SK-N-SH (cell line): ENCODE data around the gene TSPAN3. TPM values are rescaled to one million over a fixed set of nuclear protein-coding genes. Genes with fewer than 3 reads are reported as not detected.

ENCODE experiments used
- CTCF ChIA-PET: fragments of 300-600, 350-600 bp; formaldehyde crosslinking; extraction: SDS; loops from one replicate; lab custom pipeline; 2021; lab: Yijun Ruan, JAX
- POLR2A ChIA-PET: fragments of 350-600 bp; sonication (Branson Sonifier 250); formaldehyde crosslinking; extraction: SDS; loops from one replicate; lab custom pipeline; 2020; ENCODE audit warnings: antibody characterized with exemption, inconsistent platforms; lab: Yijun Ruan, JAX
- DNase-seq: peaks from one replicate; pipeline ENCODE4 v3.0.0; 2012
- H2AFZ ChIP-seq: fragments of 200-600 bp; sonication (generic); 2 replicates; pipeline ENCODE4 v1.8.1; 2016; ENCODE audit warnings: antibody characterized with exemption, mild to moderate bottlenecking, low read depth
- H3F3A ChIP-seq: fragments of 200-600 bp; sonication (generic); replicated peaks from 2 replicates; pipeline ENCODE3; 2016; ENCODE audit warnings: antibody characterized with exemption, mild to moderate bottlenecking; ENCODE audit not compliant: insufficient read depth
- H3K27ac ChIP-seq, 2 experiments: fragments of 200-500 bp in 1 of 2; fragments of 200-600 bp in 1 of 2; sonication (Bioruptor generic) in 1 of 2; sonication (generic), shearing (Covaris generic) in 1 of 2; 2 replicates each; pipeline versions ENCODE4 v1.5.1 to v1.6.1; 2014 to 2016; ENCODE audit warnings: low read depth in 2 of 2, inconsistent platforms in 1 of 2, low read length in 1 of 2, mild to moderate bottlenecking in 1 of 2, mixed read lengths in 1 of 2
- H3K27me3 ChIP-seq: fragments of 200-600 bp; sonication (generic), shearing (Covaris generic); 2 replicates; pipeline ENCODE4 v1.6.1; 2016; ENCODE audit warnings: mixed run types; ENCODE audit not compliant: insufficient read depth
- H3K36me3 ChIP-seq, 2 experiments: fragments of 200-500 bp in 1 of 2; fragments of 200-600 bp in 1 of 2; sonication (Bioruptor generic) in 1 of 2; sonication (generic) in 1 of 2; replicated peaks in 1 of 2; 2 replicates each; pipeline versions ENCODE3 to v1.5.1; 2014 to 2016; ENCODE audit warnings: low read length in 1 of 2, mild to moderate bottlenecking in 1 of 2; ENCODE audit not compliant: insufficient read depth in 2 of 2, control insufficient read depth in 1 of 2
- H3K4me1 ChIP-seq, 2 experiments: fragments of 200-500 bp in 1 of 2; fragments of 200-600 bp in 1 of 2; sonication (Bioruptor generic) in 1 of 2; sonication (generic), shearing (Covaris generic) in 1 of 2; 2 replicates each; pipeline versions ENCODE4 v1.5.1 to v1.6.1; 2014 to 2016; ENCODE audit warnings: low read depth in 1 of 2, low read length in 1 of 2, mixed run types in 1 of 2; ENCODE audit not compliant: insufficient read depth in 2 of 2, control insufficient read depth in 1 of 2
- H3K4me2 ChIP-seq: fragments of 200-600 bp; sonication (generic), shearing (Covaris generic); 2 replicates; pipeline ENCODE4 v1.6.1; 2017; ENCODE audit warnings: mixed run types
- H3K4me3 ChIP-seq, 2 experiments: fragments of 200-500 bp in 1 of 2; fragments of 200-600 bp in 1 of 2; sonication (Bioruptor generic) in 1 of 2; sonication (generic), shearing (Covaris generic) in 1 of 2; 2 replicates each; pipeline versions ENCODE4 v1.5.1 to v1.8.1; 2014 to 2016; ENCODE audit warnings: low read depth in 2 of 2, inconsistent platforms in 1 of 2, low read length in 1 of 2, mild to moderate bottlenecking in 1 of 2, mixed read lengths in 1 of 2, moderate library complexity in 1 of 2
- H3K79me2 ChIP-seq: fragments of 200-600 bp; sonication (generic); 2 replicates; pipeline ENCODE4 v1.8.1; 2017; ENCODE audit warnings: mild to moderate bottlenecking; ENCODE audit not compliant: insufficient read depth
- H3K9ac ChIP-seq: fragments of 200-600 bp; sonication (generic); 2 replicates; pipeline ENCODE4 v1.6.1; 2017; ENCODE audit warnings: mixed run types
- H3K9me2 ChIP-seq: fragments of 200-600 bp; sonication (generic); 2 replicates; pipeline ENCODE4 v1.6.1; 2017; ENCODE audit warnings: mixed run types
- H3K9me3 ChIP-seq: fragments of 200-600 bp; sonication (generic); 2 replicates; pipeline ENCODE4 v1.6.1; 2017; ENCODE audit warnings: mixed run types, mild to moderate bottlenecking, moderate library complexity
- H4K20me1 ChIP-seq: fragments of 200-600 bp; sonication (generic); 2 replicates; pipeline ENCODE4 v1.6.1; 2017; ENCODE audit warnings: mild to moderate bottlenecking, mixed run types; ENCODE audit not compliant: insufficient read depth
- CTCF ChIP-seq: fragments of 200-600 bp; sonication (generic); IDR thresholded peaks from 2 replicates; pipeline ENCODE4 v1.6.1; 2017; ENCODE audit warnings: antibody characterized with exemption, mild to moderate bottlenecking, moderate library complexity
- EZH2phosphoT487 ChIP-seq: fragments of 200-600 bp; sonication (generic); IDR thresholded peaks from 2 replicates; pipeline ENCODE4 v1.6.1; 2017; ENCODE audit warnings: low read depth, mixed run types, mild to moderate bottlenecking, antibody characterized with exemption, moderate library complexity, borderline replicate concordance
- FOSL2 ChIP-seq: IDR thresholded peaks from 2 replicates; pipeline ENCODE4 v1.4.0; 2012; ENCODE audit warnings: low read depth, mild to moderate bottlenecking, moderate library complexity, borderline replicate concordance
- FOXJ3 ChIP-seq: sonication (generic); formaldehyde crosslinking; IDR thresholded peaks from 2 replicates; pipeline ENCODE4 v1.5.1; 2020; ENCODE audit warnings: mild to moderate bottlenecking, missing genetic modification reagents
- FOXM1 ChIP-seq: IDR thresholded peaks from 2 replicates; pipeline ENCODE4 v1.4.0; 2012; ENCODE audit warnings: low read depth, mild to moderate bottlenecking
- GABPA ChIP-seq: IDR thresholded peaks from 2 replicates; pipeline ENCODE4 v1.4.0; 2012; ENCODE audit warnings: low read depth, mild to moderate bottlenecking
- JUND ChIP-seq: IDR thresholded peaks from 2 replicates; pipeline ENCODE4 v1.4.0; 2012
- NRF1 ChIP-seq: IDR thresholded peaks from 2 replicates; pipeline ENCODE4 v1.6.1; 2012; ENCODE audit warnings: low read depth, mild to moderate bottlenecking, low read length
- POLR2AphosphoS5 ChIP-seq: IDR thresholded peaks from 2 replicates; pipeline ENCODE4 v1.6.1; 2012; ENCODE audit warnings: low read depth, low read length
- RCOR1 ChIP-seq: fragments of 150-350 bp; IDR thresholded peaks from 2 replicates; pipeline ENCODE4 v1.6.1; 2017; ENCODE audit warnings: antibody characterized with exemption, low read length
- RFX5 ChIP-seq: IDR thresholded peaks from 2 replicates; pipeline ENCODE4 v1.6.1; 2012; ENCODE audit warnings: mild to moderate bottlenecking, improper control_type of control experiment, low read length
- TCF12 ChIP-seq: IDR thresholded peaks from 2 replicates; pipeline ENCODE4 v1.4.0; 2012
- TEAD4 ChIP-seq: IDR thresholded peaks from 2 replicates; pipeline ENCODE4 v1.4.0; 2012; ENCODE audit warnings: mild to moderate bottlenecking, borderline replicate concordance; ENCODE audit not compliant: insufficient read depth
- USF2 ChIP-seq: fragments of 150-350 bp; IDR thresholded peaks from 2 replicates; pipeline ENCODE4 v1.6.1; 2017; ENCODE audit warnings: antibody characterized with exemption, low read length, low read depth, borderline replicate concordance
- WGBS: methylation state at CpG from one replicate; pipeline ENCODE4 v1.1.6; 2017; ENCODE audit warnings: low lambda C conversion rate; 5-methylcytosine and 5-hydroxymethylcytosine counted together
- polyA plus RNA-seq, 3 experiments: library from polyadenylated mRNA; depleted of rRNA; stranded (reverse); fragments of >200 nt; gene quantifications; 2 replicates each; pipeline ENCODE4 v1.2.3, GENCODE V29; 2012
- TF ChIP-seq, protein P1 (sequence below): IDR thresholded peaks from 2 replicates; pipeline ENCODE4 v1.4.0; 2012; ENCODE audit warnings: low read depth, borderline replicate concordance

TSPAN3 gene
- polyA plus RNA-seq, 1 of the 3 experiments (the other 2 are of a cell fraction) = 409 TPM

DNA sequence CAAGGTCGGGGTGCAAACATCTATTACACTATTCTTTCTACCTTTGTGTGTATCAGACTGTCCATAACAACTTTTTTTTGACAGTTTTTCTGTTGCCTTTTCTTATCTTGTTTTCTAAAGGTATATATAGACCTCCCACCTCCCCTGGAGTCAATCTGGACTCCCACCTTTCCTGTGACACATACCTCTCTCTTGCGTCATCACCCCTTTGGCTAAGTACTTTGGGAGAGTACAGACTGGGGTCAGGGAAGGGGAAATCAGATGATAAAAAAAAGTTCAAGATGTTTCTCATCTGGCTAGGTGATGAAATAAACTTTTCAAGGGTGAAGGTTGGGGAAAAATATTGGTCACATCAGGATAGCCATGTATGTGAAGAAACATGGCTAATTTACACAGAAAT lies 17.2 kb downstream of the TSPAN3 start:
- Histone ChIP-seq H3K27me3 (no peaks in the 10 kb centered on the region), H3K9me3 (no peaks in the 10 kb centered on the region), H3K4me1 (peaks cover 2 to 7% of the 10 kb centered on the region in 2 experiments; a peak in 3 of 4 replicates), H4K20me1 (peaks cover 28% of the 10 kb centered on the region), H3K79me2 (peaks cover 63% of the 10 kb centered on the region), H3K4me2 (no peak overlapping the region), H2AFZ (no peak overlapping the region), H3K27ac (no peak overlapping the region), H3F3A (no peaks in the 10 kb centered on the region), H3K36me3 (peaks cover 38 to 49% of the 10 kb centered on the region in 2 experiments), H3K9me2 (no peaks in the 10 kb centered on the region), H3K4me3 (no peak overlapping the region), H3K9ac (no peak overlapping the region)
- ChIA-PET CTCF (no interaction called here), POLR2A (no interaction called here)
- WGBS = 99% methylated on average over 2 of the region's 2 CpGs
- no peak for TF ChIP-seq EZH2phosphoT487
- TF ChIP-seq, protein P1, sequence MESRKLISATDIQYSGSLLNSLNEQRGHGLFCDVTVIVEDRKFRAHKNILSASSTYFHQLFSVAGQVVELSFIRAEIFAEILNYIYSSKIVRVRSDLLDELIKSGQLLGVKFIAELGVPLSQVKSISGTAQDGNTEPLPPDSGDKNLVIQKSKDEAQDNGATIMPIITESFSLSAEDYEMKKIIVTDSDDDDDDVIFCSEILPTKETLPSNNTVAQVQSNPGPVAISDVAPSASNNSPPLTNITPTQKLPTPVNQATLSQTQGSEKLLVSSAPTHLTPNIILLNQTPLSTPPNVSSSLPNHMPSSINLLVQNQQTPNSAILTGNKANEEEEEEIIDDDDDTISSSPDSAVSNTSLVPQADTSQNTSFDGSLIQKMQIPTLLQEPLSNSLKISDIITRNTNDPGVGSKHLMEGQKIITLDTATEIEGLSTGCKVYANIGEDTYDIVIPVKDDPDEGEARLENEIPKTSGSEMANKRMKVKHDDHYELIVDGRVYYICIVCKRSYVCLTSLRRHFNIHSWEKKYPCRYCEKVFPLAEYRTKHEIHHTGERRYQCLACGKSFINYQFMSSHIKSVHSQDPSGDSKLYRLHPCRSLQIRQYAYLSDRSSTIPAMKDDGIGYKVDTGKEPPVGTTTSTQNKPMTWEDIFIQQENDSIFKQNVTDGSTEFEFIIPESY = no peak
- TF ChIP-seq FOXM1 = no peak
- no peak for TF ChIP-seq POLR2AphosphoS5
- no peak for TF ChIP-seq CTCF
- no peak for TF ChIP-seq JUND
- TF ChIP-seq TEAD4 = no peak
- no peak for TF ChIP-seq FOSL2
- no peak for TF ChIP-seq USF2
- TF ChIP-seq RFX5 = no peak
- TF ChIP-seq RCOR1 = no peak
- no peak for DNase-seq

GRCh38 chr15:77052556-77052955 lies 18.4 kb downstream of the TSPAN3 start:
- Histone ChIP-seq H3K36me3 (peaks cover 43 to 58% of the 10 kb centered on the region in 2 experiments), H3K27me3 (no peaks in the 10 kb centered on the region), H3K27ac (no peak overlapping the region), H4K20me1 (peaks cover 16% of the 10 kb centered on the region), H3K9me2 (no peaks in the 10 kb centered on the region), H3K4me2 (no peak overlapping the region), H2AFZ (no peak overlapping the region), H3F3A (peaks cover 3% of the 10 kb centered on the region), H3K4me3 (no peak overlapping the region), H3K9me3 (no peaks in the 10 kb centered on the region), H3K79me2 (peaks cover 51% of the 10 kb centered on the region), H3K9ac (no peak overlapping the region), H3K4me1 (peaks cover 4 to 7% of the 10 kb centered on the region in 2 experiments; a peak in 3 of 4 replicates)
- TF ChIP-seq FOXJ3 (CRISPR knock-in tag) (no peak), FOSL2 (no peak), RCOR1 (no peak), NRF1 (no peak), GABPA (no peak), TCF12 (no peak), TEAD4 (no peak), JUND (no peak)
- TF ChIP-seq, protein P1 = no peak
- no peak for DNase-seq
- CTCF ChIA-PET = interaction anchor here (1.0 to 1.1 kb wide), 2 partner anchors 8 to 28 kb away, joined by 5 read pairs; no protein-coding TSS in a partner anchor
- 96% methylated on average over 2 of the region's 2 CpGs for WGBS
- POLR2A ChIA-PET = interaction anchor here (1.2 kb wide), 1 partner anchor 19 kb away, joined by 4 read pairs; the partner anchor contains the start of gene TSPAN3
